GM21576 (cell line): ENCODE results near the gene SCML2.
"Not testable (repeated sequence)": the region's sequence is repeated elsewhere in the genome, so short reads cannot be mapped to it uniquely, and the experiment has no call there.

ENCODE experiments used
- ATAC-seq: cut with Tn5 transposase; IDR thresholded peaks from one replicate; pipeline ENCODE4 v1.9.1; 2021; ENCODE audit warnings: mild to moderate bottlenecking, moderate library complexity; ENCODE audit not compliant: unreplicated experiment

Gene SCML2

GRCh38 chrX:18272222-18272621, 82.3 kb downstream of the SCML2 start:
- no peak for ATAC-seq

GRCh38 chrX:18271725-18272124, 82.8 kb downstream of the SCML2 start:
- no peak for ATAC-seq

DNA sequence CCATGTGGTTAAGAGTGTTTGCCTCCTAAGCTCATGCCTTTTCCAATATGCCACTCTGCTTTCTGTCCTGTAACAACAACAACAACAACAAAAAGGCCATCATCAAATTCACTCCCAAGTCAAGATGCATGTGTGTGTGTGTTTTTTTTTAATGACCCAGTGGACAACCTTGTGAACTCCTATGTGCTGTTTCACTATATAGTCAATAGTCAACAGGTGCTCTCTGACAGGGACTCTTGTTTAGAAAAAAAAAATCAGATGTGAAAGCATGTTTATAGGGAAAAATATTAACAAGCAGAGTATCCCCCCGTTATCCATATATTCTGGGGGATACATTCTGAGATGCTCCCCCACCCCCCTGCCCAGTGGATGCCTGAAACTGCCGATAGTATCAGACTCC, 83.2 kb downstream of the SCML2 start:
- ATAC-seq, result no peak

DNA sequence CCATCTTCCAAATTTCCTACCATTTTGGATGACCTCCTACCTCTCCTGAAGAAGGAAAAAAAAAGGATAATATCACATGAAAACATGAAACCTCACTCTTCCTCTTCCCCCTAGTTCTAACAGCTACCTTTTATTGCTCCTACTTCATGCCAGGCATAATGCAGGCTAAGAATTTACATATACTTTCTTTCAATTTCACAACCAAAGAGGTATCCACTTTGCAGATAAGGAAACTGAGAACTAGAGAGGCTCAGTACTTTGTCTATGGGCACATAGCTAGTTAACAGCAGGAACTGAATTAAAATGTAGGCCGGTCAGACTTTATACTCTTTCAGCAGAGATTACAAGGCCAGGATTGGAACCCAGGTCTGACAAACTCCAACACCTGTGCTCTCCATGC, 99.4 kb downstream of the SCML2 start:
- no peak for ATAC-seq

GRCh38 chrX:18252644-18253359, 101.7 kb downstream of the SCML2 start:
- no peak for ATAC-seq

GRCh38 chrX:18229646-18230045, 124.8 kb downstream of the SCML2 start:
- not testable (repeated sequence) for ATAC-seq

DNA sequence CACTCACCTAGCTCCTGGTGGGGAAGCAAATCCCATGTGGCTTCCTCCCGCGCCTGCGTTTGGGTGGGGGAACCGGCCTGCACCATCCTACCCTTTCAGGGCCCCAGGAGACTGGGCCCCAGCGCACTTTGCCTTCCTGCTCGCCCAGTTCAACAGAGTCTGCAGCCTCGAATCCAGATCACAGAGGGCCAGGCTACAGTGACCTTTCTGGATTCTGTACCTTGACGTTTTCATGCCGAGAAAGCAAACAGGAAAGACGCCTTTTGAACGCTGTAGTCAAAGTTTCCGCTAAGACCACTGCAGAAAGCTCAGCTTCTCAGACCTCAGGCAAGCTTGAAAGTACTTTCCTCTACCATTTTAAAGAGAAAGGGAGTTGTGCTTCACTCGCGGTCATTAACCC, 126.4 kb downstream of the SCML2 start:
- ATAC-seq, result no peak

DNA sequence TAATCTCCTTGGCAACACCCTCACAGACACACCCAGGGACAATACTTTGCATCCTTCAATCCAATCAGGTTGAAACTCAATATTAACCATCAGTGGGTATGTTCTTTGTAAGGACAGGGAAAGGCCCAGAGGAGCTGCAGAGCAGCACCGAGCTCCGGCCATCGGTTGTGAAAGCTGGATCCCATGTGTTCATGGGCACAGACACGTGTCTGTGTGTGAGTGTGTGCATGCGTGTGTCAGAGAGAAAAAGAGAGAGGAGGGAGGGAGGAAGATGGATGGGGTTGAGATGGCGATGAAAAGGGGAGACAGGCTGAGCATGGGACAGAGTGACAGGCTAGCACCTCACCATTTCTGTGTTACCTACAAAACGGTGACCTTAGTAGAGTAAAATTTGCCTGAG, 127.0 kb downstream of the SCML2 start:
- no peak for ATAC-seq

DNA sequence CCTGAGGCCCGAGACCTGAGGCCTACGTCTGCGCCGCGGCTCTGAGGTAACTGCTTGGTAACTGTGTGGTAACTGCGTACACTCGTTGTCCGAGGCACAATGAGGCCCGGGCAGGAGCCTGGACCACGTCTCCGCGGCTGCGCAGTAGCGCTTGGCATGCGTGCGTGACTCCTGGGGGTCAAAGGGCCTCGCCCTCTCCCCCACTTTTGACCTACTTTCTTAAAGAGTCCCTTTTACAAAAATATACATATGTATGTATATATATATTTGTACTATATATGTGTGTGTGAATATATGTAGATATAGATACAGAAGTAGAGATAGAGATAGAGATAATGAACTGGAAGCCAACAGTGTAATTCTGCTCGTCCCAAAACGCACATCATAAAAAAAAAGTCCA, 133.7 kb downstream of the SCML2 start, which contains the start of gene BEND2:
Gene BEND2, minus strand, starts transcription at position 101 of the 400 bp plus-strand sequence. CDS start 136 bp downstream, outside the sequence.
- ATAC-seq, result no peak

DNA sequence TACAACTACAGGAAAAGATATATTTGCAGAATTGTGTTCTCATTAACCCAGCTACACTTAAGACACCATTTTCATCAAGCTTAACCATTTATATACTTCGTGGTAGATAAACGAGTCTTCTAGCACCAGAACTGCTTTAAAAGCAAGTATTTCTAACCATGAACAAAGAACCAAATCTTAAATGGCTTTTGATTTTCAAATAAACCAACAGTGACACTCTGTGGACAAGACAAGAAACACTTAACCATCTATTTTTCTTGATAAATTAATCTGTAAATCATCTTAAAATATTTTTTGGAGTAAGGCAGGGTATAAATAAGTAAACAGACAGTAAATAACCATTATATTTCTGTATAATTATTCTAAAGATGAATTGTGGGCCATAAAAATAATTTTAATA, 144.0 kb downstream of the SCML2 start:
- ATAC-seq, result no peak

DNA sequence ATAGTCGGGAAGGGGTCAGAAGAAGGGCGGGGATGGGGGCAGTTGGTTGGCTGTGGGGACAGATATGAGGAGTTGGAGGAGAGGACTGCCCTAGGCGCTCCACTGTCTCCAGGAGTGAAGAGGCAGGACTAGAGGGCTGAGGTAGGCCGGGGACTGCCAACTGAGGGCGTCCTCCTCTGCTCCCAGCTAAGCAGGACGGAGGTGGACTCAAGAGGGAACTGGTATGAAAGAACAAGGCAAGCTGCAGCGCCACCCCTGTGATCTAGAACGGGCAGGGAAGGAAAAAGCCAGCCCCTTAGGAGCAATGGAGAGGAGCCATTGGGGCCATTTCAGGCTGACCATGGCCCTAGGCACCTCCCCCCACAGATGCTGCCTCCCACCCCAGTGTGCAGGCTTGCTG, 147.8 kb downstream of the SCML2 start:
- no peak for ATAC-seq

GRCh38 chrX:18203631-18204030, 150.9 kb downstream of the SCML2 start:
- no peak for ATAC-seq

- ATAC-seq, result no peak
These were observed 159.8 kb downstream of the SCML2 start for GRCh38 chrX:18194688-18195087.
